Peyer's patch (tissue), 4 donors: ENCODE measurements around the gene CYTH3. TPM values are rescaled to one million over a fixed set of nuclear protein-coding genes. Genes with fewer than 3 reads are reported as not detected.

ENCODE experiments used
- small RNA-seq, 2 donors: library from RNA; depleted of rRNA; stranded (forward); fragments of <200 nt; gene quantifications; one replicate each; pipeline ENCODE3, GENCODE V24; 2016
- total RNA-seq, 4 donors: library from RNA; depleted of rRNA; stranded (reverse); fragments of >200 nt; gene quantifications; one replicate each; pipeline ENCODE4 v1.1.0, GENCODE V29; 2016

Gene CYTH3
- total RNA-seq, 4 donors from 2014 or later: 19.0 to 70.7 (median 45.6) TPM

Small RNAs within 50 kb of the gene (small RNA-seq; reads per million reads assigned to genes)
- gene RF00019: 0 reads per million in 2 donors

Other genes with a start within 250 kb of the CYTH3 start
- not detected for gene ANKRD61, start 241.2 kb downstream of the CYTH3 start, total RNA-seq
- gene EIF2AK1, start 213.4 kb downstream of the CYTH3 start, total RNA-seq: 100 to 1,000 TPM; 186 to 404 (median 238) TPM
- gene USP42, start 167.7 kb downstream of the CYTH3 start, total RNA-seq: 10 to 100 TPM in 3 of 4 donors, 1 to 10 TPM in 1; 8.3 to 16.5 (median 13.0) TPM
- gene FAM220A, start 76.3 kb upstream of the CYTH3 start, total RNA-seq: 1 to 10 TPM; 2.5 to 7.5 (median 6.2) TPM
- 100 to 1,000 TPM; 104 to 201 (median 186) TPM for gene RAC1, start 101.9 kb upstream of the CYTH3 start, total RNA-seq
- 10 to 100 TPM in 3 of 4 donors, 1 to 10 TPM in 1; 9.1 to 36.3 (median 24.3) TPM for gene DAGLB, start 175.3 kb upstream of the CYTH3 start, total RNA-seq
- gene KDELR2, start 211.5 kb upstream of the CYTH3 start, total RNA-seq: 100 to 1,000 TPM in 2 of 4 donors, 10 to 100 TPM in 2; 47.9 to 156 (median 115) TPM